Endothelial cell of umbilical vein (primary cell): ENCODE results near the gene MAGI3. TPM values are rescaled to one million over a fixed set of nuclear protein-coding genes. Genes with fewer than 3 reads are reported as not detected.

Source experiments
- BruUV-seq: library from RNA; stranded (reverse); fragments of 400-500 nt; replicated peaks from 2 replicates; lab custom pipeline; 2021; lab: Mats Ljungman, UMichigan
- CTCF ChIA-PET: fragments of 300-600, 350-600 bp; sonication (Branson Sonifier 250); formaldehyde crosslinking; loops from one replicate; lab custom pipeline; 2021; ENCODE audit warnings: antibody characterized with exemption, inconsistent platforms; lab: Charles Lee
- POLR2A ChIA-PET: fragments of 300-600, 350-600 bp; sonication (Branson Sonifier 250); formaldehyde crosslinking; loops from one replicate; lab custom pipeline; 2021; ENCODE audit warnings: antibody characterized with exemption, inconsistent platforms; lab: Charles Lee
- DNase-seq: peaks from one replicate; pipeline ENCODE4 v3.0.0-alpha.2; 2011; ENCODE audit warnings: low read depth, low spot score
- FAIRE-seq: peaks from 2 replicates; lab custom pipeline; 2011; peaks lifted over from hg19 to GRCh38; lab: Jason Lieb, UNC
- H2AFZ ChIP-seq: 2 replicates; pipeline ENCODE4 v1.6.0; 2012; ENCODE audit warnings: low read depth, low read length, control low read depth, inconsistent platforms
- H3K27ac ChIP-seq: 2 replicates; pipeline ENCODE4 v1.5.1; 2011; ENCODE audit warnings: low read depth, mild to moderate bottlenecking, control low read depth, low read length, moderate library complexity; ENCODE audit not compliant: insufficient read depth
- H3K27me3 ChIP-seq, 2 experiments: 2 replicates each; pipeline versions ENCODE4 v1.6.0 to v1.6.1; 2011; ENCODE audit warnings: low read length in 2 of 2, mixed read lengths in 1 of 2; ENCODE audit not compliant: control insufficient read depth in 2 of 2, insufficient read depth in 2 of 2
- H3K36me3 ChIP-seq, 2 experiments: 2 replicates in 1 of 2; 3 replicates in 1 of 2; pipeline ENCODE4 v1.5.1; 2011; ENCODE audit warnings: low read length in 2 of 2, mild to moderate bottlenecking in 1 of 2, moderate library complexity in 1 of 2; ENCODE audit not compliant: control insufficient read depth in 2 of 2, insufficient read depth in 2 of 2; ENCODE audit errors: extremely low read depth in 1 of 2
- H3K4me1 ChIP-seq: 3 replicates; pipeline ENCODE4 v1.5.1; 2011; ENCODE audit warnings: mild to moderate bottlenecking, low read length; ENCODE audit not compliant: control insufficient read depth, insufficient read depth; ENCODE audit errors: extremely low read depth
- H3K4me2 ChIP-seq: 2 replicates; pipeline ENCODE4 v1.6.1; 2011; ENCODE audit warnings: low read length, control low read depth, mixed read lengths; ENCODE audit not compliant: insufficient read depth
- H3K4me3 ChIP-seq, 3 experiments: fragments of 200-600 bp in 1 of 3; sonication (generic), shearing (Covaris generic) in 1 of 3; replicated peaks in 1 of 3; 2 replicates each; pipeline ENCODE4 v1.5.1; 2011 to 2016; ENCODE audit warnings: control low read depth in 3 of 3, low read length in 3 of 3, mild to moderate bottlenecking in 2 of 3, inconsistent platforms in 1 of 3, low read depth in 1 of 3, moderate library complexity in 1 of 3; ENCODE audit not compliant: insufficient read depth in 1 of 3
- H3K79me2 ChIP-seq: 2 replicates; pipeline ENCODE4 v1.6.0; 2012; ENCODE audit warnings: low read length, inconsistent platforms; ENCODE audit not compliant: control insufficient read depth, insufficient read depth
- H3K9ac ChIP-seq: replicated peaks from 2 replicates; pipeline ENCODE3; 2011; ENCODE audit warnings: low read length, control low read depth; ENCODE audit not compliant: insufficient read depth; ENCODE audit errors: extremely low read depth
- H3K9me1 ChIP-seq: replicated peaks from 3 replicates; pipeline ENCODE4 v1.6.0; 2011; ENCODE audit warnings: mild to moderate bottlenecking, low read length; ENCODE audit not compliant: control insufficient read depth, insufficient read depth; ENCODE audit errors: extremely low read depth
- H3K9me3 ChIP-seq: replicated peaks from 2 replicates; pipeline ENCODE4 v1.5.1; 2012; ENCODE audit warnings: low read length, inconsistent platforms; ENCODE audit not compliant: control insufficient read depth, insufficient read depth
- H4K20me1 ChIP-seq: replicated peaks from 2 replicates; pipeline ENCODE3; 2011; ENCODE audit warnings: mild to moderate bottlenecking, low read length; ENCODE audit not compliant: control insufficient read depth, insufficient read depth; ENCODE audit errors: extremely low read depth
- EZH2 ChIP-seq: IDR thresholded peaks from 2 replicates; pipeline ENCODE4 v1.6.1; 2012; ENCODE audit warnings: borderline replicate concordance, low read depth, mild to moderate bottlenecking, moderate library complexity, low read length, inconsistent platforms; ENCODE audit not compliant: severe bottlenecking
- FOS ChIP-seq: IDR thresholded peaks from 2 replicates; pipeline ENCODE4 v1.6.1; 2011; ENCODE audit warnings: mild to moderate bottlenecking, low read length, moderate library complexity, borderline replicate concordance; ENCODE audit not compliant: insufficient read depth
- GATA2 ChIP-seq: IDR thresholded peaks from 2 replicates; pipeline ENCODE4 v1.7.0; 2011; ENCODE audit warnings: low read depth, mild to moderate bottlenecking, moderate library complexity, mixed read lengths, low read length; ENCODE audit not compliant: insufficient read length, insufficient read depth
- JUN ChIP-seq: IDR thresholded peaks from 2 replicates; pipeline ENCODE4 v1.6.1; 2011; ENCODE audit warnings: borderline replicate concordance, low read depth; ENCODE audit not compliant: insufficient read length, insufficient read depth
- MYC ChIP-seq: IDR thresholded peaks from one replicate; pipeline ENCODE4 v1.6.1; 2011; ENCODE audit warnings: mild to moderate bottlenecking, low read depth, low read length
- POLR2A ChIP-seq: IDR thresholded peaks from 2 replicates; pipeline ENCODE4 v1.6.1; 2012; ENCODE audit warnings: low read depth, mild to moderate bottlenecking, control low read depth, low read length
- dilution Hi-C: fragments of 300-500 bp; cut with MboI; formaldehyde crosslinking; loops from one replicate; pipeline ENCODE4 v1.15.0; 2019; ENCODE audit warnings: low sequenced_read_pairs; ENCODE audit not compliant: extremely low pct_ligation_motif_present
- intact Hi-C: fragments of 100-400 bp; cut with micrococcal nuclease; formaldehyde crosslinking; loops from one replicate; pipeline ENCODE4 v1.10.0; 2022
- polyA plus RNA-seq, 4 experiments: library from polyadenylated mRNA; depleted of rRNA in 3 of 4; stranded (reverse) in 3 of 4; unstranded in 1 of 4; fragments of >200 nt; gene quantifications; 2 replicates each; pipeline versions ENCODE4 v1.2.1 to v1.2.3, GENCODE V29; 2011 to 2012; ENCODE audit warnings: missing spikeins in 1 of 4
- total RNA-seq: library from RNA; stranded (reverse); gene quantifications from 2 replicates; pipeline ENCODE4 v1.2.3, GENCODE V29; 2021
- TF ChIP-seq, protein P1 (sequence below), 2 donors: IDR thresholded peaks; 1 replicate in 1 of 2; 2 replicates in 1 of 2; pipeline ENCODE4 v1.5.1; 2011; ENCODE audit warnings: low read length in 2 of 2, mild to moderate bottlenecking in 2 of 2, moderate library complexity in 2 of 2, control low read depth in 1 of 2, inconsistent platforms in 1 of 2, low read depth in 1 of 2; ENCODE audit not compliant: insufficient read depth in 1 of 2; ENCODE audit errors: extremely low read depth in 1 of 2
- TF ChIP-seq, protein P2 (sequence below): IDR thresholded peaks from 2 replicates; pipeline ENCODE4 v1.6.1; 2011; ENCODE audit not compliant: insufficient read depth, insufficient read length

Gene MAGI3
- total and polyA plus RNA-seq, 2 donors (not counting 3 experiments of a cell fraction or from before 2014, with no cell fraction given), result 2.8 to 16.1 TPM

DNA sequence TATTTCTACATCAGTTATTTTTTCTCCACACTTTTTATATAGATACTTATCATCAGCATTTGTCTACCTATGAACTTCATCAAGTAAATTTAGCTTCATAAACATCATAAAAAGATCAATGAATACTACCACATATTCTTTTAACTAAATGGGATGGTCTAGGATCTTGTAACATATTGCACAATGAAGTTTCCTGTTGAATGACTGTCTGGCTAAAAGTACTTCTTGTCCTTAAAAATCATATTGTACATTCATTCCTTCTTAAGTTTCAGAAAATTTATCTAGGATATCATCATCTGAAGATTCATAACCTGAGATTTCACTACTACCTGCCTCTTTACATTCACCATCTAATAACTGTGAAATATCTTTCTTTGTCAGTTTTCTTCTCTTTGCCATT lies 69.0 kb downstream of the MAGI3 start:
- POLR2A ChIA-PET, result no interaction called here
- no TSS peak for BruUV-seq

More for the DNA sequence above, 69.0 kb downstream of the MAGI3 start:
- intact Hi-C loops, result no loop called here
- H2AFZ ChIP-seq, result no peak overlapping the region
- no peaks in the 10 kb centered on the region for H3K27me3 ChIP-seq
- H3K4me1 ChIP-seq, result peaks cover 17% of the 10 kb centered on the region
- CTCF ChIA-PET, result no interaction called here
- H3K4me3 ChIP-seq, result no peak overlapping the region
- no peaks in the 10 kb centered on the region for H4K20me1 ChIP-seq
- peaks cover 6% of the 10 kb centered on the region for H3K79me2 ChIP-seq
- H3K4me2 ChIP-seq, result no peak overlapping the region
- FAIRE-seq, result no peak
- no peaks in the 10 kb centered on the region for H3K9me3 ChIP-seq
- no peaks in the 10 kb centered on the region for H3K36me3 ChIP-seq
- no peak overlapping the region for H3K9ac ChIP-seq
- no peak for DNase-seq
- H3K9me1 ChIP-seq, result no peaks in the 10 kb centered on the region
- dilution Hi-C loops, result no loop called here
- TF ChIP-seq MYC, result no peak
- TF ChIP-seq JUN, result no peak
- no peak for TF ChIP-seq FOS
- TF ChIP-seq, protein P1, sequence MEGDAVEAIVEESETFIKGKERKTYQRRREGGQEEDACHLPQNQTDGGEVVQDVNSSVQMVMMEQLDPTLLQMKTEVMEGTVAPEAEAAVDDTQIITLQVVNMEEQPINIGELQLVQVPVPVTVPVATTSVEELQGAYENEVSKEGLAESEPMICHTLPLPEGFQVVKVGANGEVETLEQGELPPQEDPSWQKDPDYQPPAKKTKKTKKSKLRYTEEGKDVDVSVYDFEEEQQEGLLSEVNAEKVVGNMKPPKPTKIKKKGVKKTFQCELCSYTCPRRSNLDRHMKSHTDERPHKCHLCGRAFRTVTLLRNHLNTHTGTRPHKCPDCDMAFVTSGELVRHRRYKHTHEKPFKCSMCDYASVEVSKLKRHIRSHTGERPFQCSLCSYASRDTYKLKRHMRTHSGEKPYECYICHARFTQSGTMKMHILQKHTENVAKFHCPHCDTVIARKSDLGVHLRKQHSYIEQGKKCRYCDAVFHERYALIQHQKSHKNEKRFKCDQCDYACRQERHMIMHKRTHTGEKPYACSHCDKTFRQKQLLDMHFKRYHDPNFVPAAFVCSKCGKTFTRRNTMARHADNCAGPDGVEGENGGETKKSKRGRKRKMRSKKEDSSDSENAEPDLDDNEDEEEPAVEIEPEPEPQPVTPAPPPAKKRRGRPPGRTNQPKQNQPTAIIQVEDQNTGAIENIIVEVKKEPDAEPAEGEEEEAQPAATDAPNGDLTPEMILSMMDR (IDR thresholded peaks at IDR 0.05; ENCODE audit: extremely low read depth in 1 of 2, insufficient read depth in 1 of 2, low read depth in 1 of 2, low read length in 2 of 2), result no peak
- TF ChIP-seq, protein P2, sequence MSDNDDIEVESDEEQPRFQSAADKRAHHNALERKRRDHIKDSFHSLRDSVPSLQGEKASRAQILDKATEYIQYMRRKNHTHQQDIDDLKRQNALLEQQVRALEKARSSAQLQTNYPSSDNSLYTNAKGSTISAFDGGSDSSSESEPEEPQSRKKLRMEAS, result no peak
- TF ChIP-seq EZH2, result no peak
- no peak for TF ChIP-seq POLR2A
- TF ChIP-seq GATA2, result no peak
- H3K27ac ChIP-seq, result no peak overlapping the region
